GM12878 (cell line): ENCODE data around the gene CDON.

ENCODE experiments used
- CTCF ChIP-seq, 3 experiments: IDR thresholded peaks in 2 of 3; conservative IDR thresholded peaks in 1 of 3; 2 replicates each; pipeline ENCODE4 v1.5.1; 2011; ENCODE audit warnings: low read depth in 3 of 3, low read length in 3 of 3, mild to moderate bottlenecking in 3 of 3, control low read depth in 2 of 3, moderate library complexity in 2 of 3, inconsistent platforms in 1 of 3, mixed read lengths in 1 of 3; ENCODE audit not compliant: control insufficient read depth in 2 of 3, insufficient read depth in 1 of 3; ENCODE audit errors: extremely low read depth in 1 of 3
- EZH2 ChIP-seq: IDR thresholded peaks from 2 replicates; pipeline ENCODE4 v1.6.1; 2012; ENCODE audit warnings: low read depth, mild to moderate bottlenecking, control low read depth, inconsistent platforms, low read length, borderline replicate concordance; ENCODE audit not compliant: control insufficient read depth
- GABPA ChIP-seq: IDR thresholded peaks from 2 replicates; pipeline ENCODE4 v1.6.1; 2014; ENCODE audit warnings: antibody characterized with exemption, low read depth, mild to moderate bottlenecking, inconsistent platforms
- HDGF ChIP-seq: fragments of 450-650 bp; IDR thresholded peaks from 2 replicates; pipeline ENCODE4 v1.6.1; 2016; ENCODE audit warnings: antibody characterized with exemption
- MXI1 ChIP-seq: fragments of 150-350 bp; IDR thresholded peaks from 2 replicates; pipeline ENCODE4 v1.6.1; 2011; ENCODE audit warnings: low read depth, mild to moderate bottlenecking, inconsistent platforms, low read length, improper control_type of control experiment
- USF2 ChIP-seq: IDR thresholded peaks from 2 replicates; pipeline ENCODE4 v1.6.1; 2011; ENCODE audit warnings: low read depth, low read length, improper control_type of control experiment, borderline replicate concordance

DNA sequence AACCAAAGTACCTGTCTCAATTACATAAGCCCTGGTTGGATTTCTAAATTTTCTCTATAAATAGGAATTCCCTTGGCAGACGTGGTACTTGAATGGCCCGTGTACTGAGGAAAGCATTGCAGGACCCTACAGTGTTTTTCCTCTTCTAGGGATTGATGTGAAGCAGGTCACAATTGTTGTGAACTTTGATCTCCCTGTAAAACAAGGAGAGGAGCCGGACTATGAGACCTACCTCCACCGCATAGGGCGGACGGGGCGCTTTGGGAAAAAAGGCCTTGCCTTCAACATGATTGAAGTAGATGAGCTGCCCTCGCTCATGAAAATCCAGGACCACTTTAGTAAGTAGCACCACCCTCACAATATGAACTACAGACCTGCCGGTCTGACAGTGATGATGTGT lies 141.6 kb downstream of the CDON start:
- TF ChIP-seq CTCF (IDR thresholded peaks at IDR 0.05 in 2 of 3, conservative IDR thresholded peaks at IDR 0.05 in 1 of 3; ENCODE audit: control insufficient read depth in 2 of 3, extremely low read depth in 1 of 3, insufficient read depth in 1 of 3, low read depth in 3 of 3, low read length in 3 of 3), result no peak
- TF ChIP-seq HDGF, result no peak
- TF ChIP-seq EZH2, result no peak
- TF ChIP-seq USF2, result no peak
- TF ChIP-seq MXI1, result no peak
- no peak for TF ChIP-seq GABPA
